HFFc6 (cell line): ENCODE data around the gene KCMF1. TPM values are rescaled to one million over a fixed set of nuclear protein-coding genes. Genes with fewer than 3 reads are reported as not detected.

Experiments
- DNase-seq: peaks from one replicate; pipeline ENCODE4 v3.0.0-alpha.2; 2018
- H3K27ac Mint-ChIP-seq: 2 replicates; pipeline ENCODE4 v1.8.0; 2020; ENCODE audit warnings: mild to moderate bottlenecking, mixed read lengths
- H3K27me3 Mint-ChIP-seq: 2 replicates; pipeline ENCODE4 v1.8.0; 2021; ENCODE audit warnings: mild to moderate bottlenecking, moderate library complexity, mixed read lengths; ENCODE audit not compliant: insufficient read depth
- H3K36me3 Mint-ChIP-seq: 2 replicates; pipeline ENCODE4 v1.8.0; 2021; ENCODE audit warnings: low read depth, mixed read lengths
- H3K4me1 Mint-ChIP-seq: 2 replicates; pipeline ENCODE4 v1.8.0; 2020; ENCODE audit warnings: low read depth, mixed read lengths
- H3K4me3 Mint-ChIP-seq: 2 replicates; pipeline ENCODE4 v1.8.0; 2020; ENCODE audit warnings: mild to moderate bottlenecking, moderate library complexity, mixed read lengths
- H3K9me3 Mint-ChIP-seq: 2 replicates; pipeline ENCODE4 v1.8.0; 2020; ENCODE audit warnings: mild to moderate bottlenecking, mixed read lengths
- total RNA-seq, 6 experiments: library from RNA; stranded (reverse); fragmentation: NEBNext Ultra II Directional; extraction: Animal tissue kit (Norgen Biotek cat#: 25700); gene quantifications; 2 replicates in 1 of 6; 3 replicates in 5 of 6; pipeline ENCODE4 v1.2.3, GENCODE V29; 2021
- TF ChIP-seq, protein P1 (sequence below): fragments of 200-600 bp; sonication (generic); IDR thresholded peaks from 2 replicates; pipeline ENCODE4 v1.5.0; 2021; ENCODE audit warnings: antibody characterized with exemption, mild to moderate bottlenecking

The KCMF1 gene
- total RNA-seq, 6 experiments from 2014 or later: 95.7 to 105 (median 101) TPM

DNA sequence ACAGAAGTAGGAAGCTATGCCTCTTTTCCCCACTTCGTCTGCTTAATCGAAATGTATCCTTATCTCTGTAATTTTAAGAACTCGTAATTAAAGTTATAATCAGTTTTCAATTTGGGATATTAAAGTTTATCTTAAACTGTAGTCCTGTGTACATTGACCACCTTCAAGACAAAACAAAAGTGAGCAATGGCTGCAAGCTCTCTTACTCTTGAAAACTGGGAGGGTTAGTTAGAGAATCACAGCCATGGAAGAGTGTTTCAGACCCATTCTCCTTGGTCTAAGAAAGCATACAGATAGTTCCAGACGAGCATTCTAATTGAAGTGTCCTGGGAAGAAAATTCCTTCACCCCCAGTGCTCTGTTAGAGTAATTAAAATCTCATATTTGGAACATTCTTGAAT is 2.0 kb downstream of the KCMF1 start:
- no peak for DNase-seq
- Mint-ChIP-seq H3K4me1 (peaks cover 52% of the 10 kb centered on the region), H3K36me3 (peaks cover 47% of the 10 kb centered on the region), H3K27me3 (peaks cover 2% of the 10 kb centered on the region), H3K27ac (peak overlapping the region; percentile 98), H3K4me3 (peak overlapping the region; percentile 99), H3K9me3 (no peaks in the 10 kb centered on the region)
- TF ChIP-seq, protein P1, sequence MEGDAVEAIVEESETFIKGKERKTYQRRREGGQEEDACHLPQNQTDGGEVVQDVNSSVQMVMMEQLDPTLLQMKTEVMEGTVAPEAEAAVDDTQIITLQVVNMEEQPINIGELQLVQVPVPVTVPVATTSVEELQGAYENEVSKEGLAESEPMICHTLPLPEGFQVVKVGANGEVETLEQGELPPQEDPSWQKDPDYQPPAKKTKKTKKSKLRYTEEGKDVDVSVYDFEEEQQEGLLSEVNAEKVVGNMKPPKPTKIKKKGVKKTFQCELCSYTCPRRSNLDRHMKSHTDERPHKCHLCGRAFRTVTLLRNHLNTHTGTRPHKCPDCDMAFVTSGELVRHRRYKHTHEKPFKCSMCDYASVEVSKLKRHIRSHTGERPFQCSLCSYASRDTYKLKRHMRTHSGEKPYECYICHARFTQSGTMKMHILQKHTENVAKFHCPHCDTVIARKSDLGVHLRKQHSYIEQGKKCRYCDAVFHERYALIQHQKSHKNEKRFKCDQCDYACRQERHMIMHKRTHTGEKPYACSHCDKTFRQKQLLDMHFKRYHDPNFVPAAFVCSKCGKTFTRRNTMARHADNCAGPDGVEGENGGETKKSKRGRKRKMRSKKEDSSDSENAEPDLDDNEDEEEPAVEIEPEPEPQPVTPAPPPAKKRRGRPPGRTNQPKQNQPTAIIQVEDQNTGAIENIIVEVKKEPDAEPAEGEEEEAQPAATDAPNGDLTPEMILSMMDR: no peak

DNA sequence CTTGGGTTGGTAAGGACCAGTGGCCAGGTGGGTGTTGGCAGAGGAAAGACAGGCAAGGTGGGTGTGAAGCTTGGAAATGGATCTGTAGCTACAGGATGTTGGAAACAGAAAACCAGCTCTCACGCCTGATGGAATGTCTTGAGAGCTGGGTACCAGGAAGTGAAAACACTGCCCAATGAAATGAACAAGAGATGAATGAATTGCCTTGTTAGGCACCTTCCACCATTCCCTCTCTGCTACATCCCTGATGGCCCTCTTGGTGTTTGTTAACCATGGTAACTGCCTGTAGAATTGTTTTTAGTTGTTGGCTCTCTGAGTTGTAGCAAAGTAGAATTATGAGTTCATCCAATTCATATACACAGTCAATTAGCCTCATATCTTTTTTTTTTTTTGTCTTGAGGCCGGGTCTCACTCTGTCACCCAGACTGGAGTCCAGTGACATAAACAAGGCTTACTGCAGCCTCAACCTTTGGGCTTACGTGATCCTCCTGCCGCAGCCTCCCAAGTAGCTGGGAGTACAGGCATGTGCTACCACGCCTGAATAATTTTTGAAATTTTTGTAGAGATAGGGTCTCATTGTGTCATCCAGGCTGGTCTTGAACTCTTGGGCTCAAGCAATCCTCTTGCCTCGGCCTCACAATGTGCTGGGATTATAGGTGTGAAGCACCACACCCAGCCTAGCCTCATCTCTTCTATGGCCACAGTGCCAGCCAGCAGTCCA is 9.5 kb downstream of the KCMF1 start:
- Mint-ChIP-seq H3K27ac (peak overlapping the region; percentile 74), H3K4me3 (no peak overlapping the region)
- TF ChIP-seq, protein P1: no peak

DNA sequence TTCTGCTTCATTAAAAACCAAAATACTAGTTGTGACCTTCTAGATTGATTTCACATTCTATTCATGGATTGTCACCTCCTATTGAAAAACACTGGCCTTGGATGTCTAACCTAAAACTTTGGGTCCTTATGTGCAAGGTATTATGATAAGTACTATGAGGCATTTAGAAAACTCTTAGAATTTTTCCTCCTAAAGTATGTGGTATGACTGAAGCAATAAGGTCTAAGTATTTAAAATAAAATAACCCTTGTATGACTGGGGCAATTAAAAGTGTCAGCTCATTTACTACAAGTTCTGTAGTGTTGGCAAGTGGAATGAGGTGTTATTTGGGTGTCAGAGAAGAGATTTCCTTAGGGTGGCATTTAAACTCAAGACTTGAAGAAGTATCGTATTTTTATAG is 15.1 kb downstream of the KCMF1 start:
- H3K27ac Mint-ChIP-seq: peak overlapping the region; percentile 64
- H3K36me3 Mint-ChIP-seq: peaks cover 14% of the 10 kb centered on the region
- TF ChIP-seq, protein P1: no peak
- peak overlapping the region; percentile 15; the same call in 1 of the 2 replicates for H3K4me3 Mint-ChIP-seq
- H3K4me1 Mint-ChIP-seq: peaks cover 48% of the 10 kb centered on the region
- no peaks in the 10 kb centered on the region for H3K27me3 Mint-ChIP-seq
- H3K9me3 Mint-ChIP-seq: no peaks in the 10 kb centered on the region
- DNase-seq: no peak

More for the DNA sequence above, 9.5 kb downstream of the KCMF1 start:
- Mint-ChIP-seq H3K36me3 (peaks cover 23% of the 10 kb centered on the region), H3K4me1 (peaks cover 59% of the 10 kb centered on the region), H3K9me3 (no peaks in the 10 kb centered on the region), H3K27me3 (no peaks in the 10 kb centered on the region)
- DNase-seq: no peak

DNA sequence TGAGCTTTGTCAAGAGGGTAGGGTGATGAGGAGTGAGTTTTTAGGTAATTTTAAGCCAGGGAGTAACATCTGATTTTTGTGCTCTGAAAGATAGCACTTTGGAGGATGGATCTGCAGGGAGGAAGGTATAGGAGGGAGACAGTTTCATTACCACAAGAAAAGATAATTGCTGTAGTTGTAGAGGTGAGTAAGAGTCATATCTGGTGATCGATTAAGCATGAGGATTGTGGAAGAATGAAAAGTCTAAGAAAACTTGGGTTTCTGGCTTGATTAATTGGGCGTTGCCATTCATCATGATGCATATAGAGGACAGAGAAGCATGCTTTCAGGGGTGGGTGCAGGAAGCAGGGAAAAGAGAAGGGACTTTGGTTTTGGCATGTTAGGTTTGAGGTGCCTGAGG is 18.5 kb downstream of the KCMF1 start:
- DNase-seq: no peak
- TF ChIP-seq, protein P1: no peak

DNA sequence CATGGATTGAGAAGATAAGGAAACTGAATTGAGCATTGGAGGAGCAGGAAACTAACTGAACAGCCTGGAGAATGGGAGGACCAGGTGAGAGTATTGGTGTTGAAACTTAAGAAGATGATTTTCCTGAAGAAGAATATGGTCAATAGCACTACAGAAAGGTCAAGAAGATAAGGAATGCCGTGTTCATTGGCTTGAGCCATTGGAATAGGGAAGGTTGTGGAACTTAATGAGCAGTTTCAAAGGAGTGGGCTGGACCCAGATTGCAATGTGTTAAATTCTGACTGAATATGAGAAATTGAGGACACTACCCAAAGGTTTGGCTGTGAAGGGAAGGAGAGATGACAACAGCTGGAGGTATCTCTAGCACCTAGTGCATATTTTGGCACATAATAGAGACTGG is 19.0 kb downstream of the KCMF1 start:
- DNase-seq: no peak
- no peaks in the 10 kb centered on the region for H3K9me3 Mint-ChIP-seq
- H3K4me1 Mint-ChIP-seq: peaks cover 45% of the 10 kb centered on the region
- H3K27ac Mint-ChIP-seq: no peak overlapping the region
- TF ChIP-seq, protein P1: no peak
- H3K4me3 Mint-ChIP-seq: no peak overlapping the region
- H3K27me3 Mint-ChIP-seq: no peaks in the 10 kb centered on the region
- H3K36me3 Mint-ChIP-seq: peaks cover 19% of the 10 kb centered on the region

More for the DNA sequence above, 18.5 kb downstream of the KCMF1 start:
- peaks cover 43% of the 10 kb centered on the region for H3K4me1 Mint-ChIP-seq
- H3K36me3 Mint-ChIP-seq: peaks cover 15% of the 10 kb centered on the region
- no peak overlapping the region for H3K4me3 Mint-ChIP-seq
- H3K27me3 Mint-ChIP-seq: no peaks in the 10 kb centered on the region
- no peaks in the 10 kb centered on the region for H3K9me3 Mint-ChIP-seq
- no peak overlapping the region for H3K27ac Mint-ChIP-seq
